GM18861 (cell line): ENCODE data around the gene SEPTIN3.

Experiments used
- ATAC-seq: cut with Tn5 transposase; IDR thresholded peaks from one replicate; pipeline ENCODE4 v1.9.1; 2021; ENCODE audit not compliant: unreplicated experiment

Gene SEPTIN3, protein sequence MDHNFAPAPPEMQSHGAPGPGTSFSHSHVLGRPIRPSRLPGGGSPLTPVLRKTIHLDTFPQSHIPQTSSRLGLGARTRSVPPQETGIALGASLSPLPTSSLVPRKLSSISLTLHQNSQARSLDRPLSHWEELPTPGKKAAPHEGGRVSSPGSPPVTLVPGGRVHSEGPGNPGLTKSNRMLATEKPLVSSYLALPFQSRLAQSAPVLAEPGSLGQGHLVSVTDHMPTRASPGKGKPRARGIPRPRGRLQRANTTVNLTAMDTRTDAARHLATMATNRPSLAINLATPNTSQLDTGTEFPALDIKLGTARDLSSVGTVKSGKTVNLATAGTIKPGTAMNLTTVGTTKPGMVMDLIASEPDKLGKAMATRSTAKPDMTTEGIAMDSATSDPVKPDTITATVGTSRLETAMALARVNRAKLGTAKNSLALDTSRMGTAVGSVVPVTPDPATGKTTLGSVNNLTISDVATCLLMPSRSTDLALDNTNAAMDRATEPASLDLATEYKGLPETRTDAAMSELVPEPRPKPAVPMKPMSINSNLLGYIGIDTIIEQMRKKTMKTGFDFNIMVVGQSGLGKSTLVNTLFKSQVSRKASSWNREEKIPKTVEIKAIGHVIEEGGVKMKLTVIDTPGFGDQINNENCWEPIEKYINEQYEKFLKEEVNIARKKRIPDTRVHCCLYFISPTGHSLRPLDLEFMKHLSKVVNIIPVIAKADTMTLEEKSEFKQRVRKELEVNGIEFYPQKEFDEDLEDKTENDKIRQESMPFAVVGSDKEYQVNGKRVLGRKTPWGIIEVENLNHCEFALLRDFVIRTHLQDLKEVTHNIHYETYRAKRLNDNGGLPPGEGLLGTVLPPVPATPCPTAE

DNA sequence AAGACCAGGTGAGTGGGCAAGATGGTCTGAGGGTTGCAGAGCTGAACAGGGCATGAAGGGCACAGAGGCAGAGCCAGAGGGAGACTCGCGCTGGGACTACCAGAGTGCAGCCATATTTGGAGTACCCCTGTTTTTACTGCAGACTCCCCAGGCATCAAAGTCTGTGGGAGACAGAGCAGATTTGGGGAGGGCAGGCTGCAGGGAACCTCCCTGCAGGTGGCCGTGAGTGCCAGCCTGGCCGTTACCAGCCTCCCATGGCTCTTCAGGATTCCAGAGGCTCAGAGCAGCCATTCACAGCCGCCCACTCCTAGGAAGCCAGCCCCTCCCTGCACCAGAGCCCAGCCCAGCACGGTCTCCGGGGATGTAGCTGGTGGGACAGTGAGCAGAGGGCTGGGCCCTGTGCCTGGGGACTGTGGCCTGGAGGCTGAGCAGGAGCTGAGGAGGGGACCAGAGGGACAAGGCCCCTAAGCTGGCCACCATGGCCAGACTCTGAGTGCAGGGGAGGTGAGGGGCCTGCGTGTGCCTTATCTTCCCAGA, at the start of gene SEPTIN3:
Gene SEPTIN3, plus strand, starts transcription at position 334 of the 537 bp plus-strand sequence. CDS start 2,050 bp downstream, outside the sequence.
- no peak for ATAC-seq

DNA sequence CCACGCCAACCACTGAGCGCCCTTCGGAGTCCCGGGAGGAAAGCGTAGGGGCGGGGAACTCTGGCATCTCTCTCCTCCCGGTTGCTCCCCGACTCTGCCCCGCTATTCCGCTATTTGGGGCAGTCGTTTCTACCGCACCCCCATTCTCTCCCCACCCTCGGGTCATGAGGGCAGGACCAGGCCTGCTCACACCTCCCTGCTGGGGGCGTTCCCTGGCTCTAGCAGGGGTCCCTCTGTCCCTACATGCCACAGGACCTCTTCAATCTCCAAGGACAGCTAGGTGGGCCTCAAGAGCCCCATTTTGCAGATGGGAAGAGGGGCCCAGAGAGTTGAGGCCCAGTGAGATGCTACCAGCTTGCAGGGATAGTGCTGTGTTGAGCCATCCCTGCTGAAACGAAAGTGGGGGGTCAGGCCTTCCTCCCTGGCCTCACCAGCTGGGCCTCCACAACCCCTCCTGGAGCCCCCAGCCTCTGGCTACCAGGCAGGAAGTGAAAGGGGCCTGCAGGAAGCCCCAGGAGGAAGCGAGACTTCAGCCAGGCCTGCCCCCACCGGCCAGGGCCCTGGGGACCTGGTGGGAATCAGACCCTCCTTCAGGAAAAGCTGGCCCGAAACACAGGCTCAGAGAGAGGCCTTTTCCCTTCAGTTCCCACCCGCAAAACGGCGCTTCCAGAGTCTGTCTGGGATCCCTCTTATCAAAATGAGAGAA, 48.8 kb upstream of the SEPTIN3 start:
- peak; percentile 16 for ATAC-seq

DNA sequence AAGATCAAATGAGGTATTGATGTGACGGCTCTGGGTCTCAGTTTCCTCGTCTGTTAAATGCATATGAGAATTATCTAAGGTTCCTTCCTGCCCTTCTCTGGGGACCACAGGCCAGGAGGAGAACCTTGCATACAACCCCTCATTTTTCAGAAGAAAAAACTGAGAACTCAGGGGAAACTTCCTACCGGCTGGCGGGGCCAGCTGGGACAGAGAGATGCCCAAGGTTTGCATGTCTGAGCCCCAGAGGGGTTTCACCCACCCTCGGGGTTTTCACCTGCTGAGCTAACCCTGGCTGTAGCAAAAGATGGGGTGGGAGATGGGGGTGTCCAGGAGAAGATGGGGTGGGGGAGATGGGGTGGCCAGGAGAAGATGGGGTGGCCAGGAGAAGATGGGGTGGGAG, 46.9 kb upstream of the SEPTIN3 start:
- no peak for ATAC-seq

DNA sequence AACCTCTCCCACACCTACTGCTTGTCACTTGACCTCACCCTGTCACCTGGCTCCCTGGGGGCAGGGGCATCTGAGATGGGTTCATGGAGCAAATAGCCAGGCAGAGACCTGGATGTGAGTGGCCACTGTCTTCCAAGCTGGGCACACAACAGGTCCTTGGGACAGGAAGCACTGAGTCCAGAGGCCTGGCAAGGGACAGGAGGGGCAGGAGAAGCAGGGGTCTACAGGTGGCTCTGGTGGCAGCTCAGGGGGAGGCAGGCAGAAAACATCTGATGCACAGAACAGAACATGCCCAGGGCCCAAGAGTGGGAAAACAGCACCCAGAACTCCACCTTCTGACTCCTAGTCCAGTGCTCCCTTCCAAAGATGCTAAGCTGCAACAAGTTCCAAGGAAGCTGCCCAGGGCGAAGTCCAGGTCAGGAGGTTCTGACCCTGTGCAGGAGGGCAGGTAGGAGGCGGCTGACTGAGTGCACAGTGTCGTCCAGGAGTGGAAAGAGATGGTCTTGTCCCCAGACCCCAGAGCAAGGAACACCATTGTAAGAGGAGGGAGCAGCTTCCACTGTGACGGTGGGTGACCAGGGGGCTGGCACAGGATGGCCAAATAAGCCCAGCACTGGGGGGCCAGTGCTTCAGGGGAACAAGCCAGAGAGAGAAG, 46.2 kb upstream of the SEPTIN3 start:
- no peak for ATAC-seq

DNA sequence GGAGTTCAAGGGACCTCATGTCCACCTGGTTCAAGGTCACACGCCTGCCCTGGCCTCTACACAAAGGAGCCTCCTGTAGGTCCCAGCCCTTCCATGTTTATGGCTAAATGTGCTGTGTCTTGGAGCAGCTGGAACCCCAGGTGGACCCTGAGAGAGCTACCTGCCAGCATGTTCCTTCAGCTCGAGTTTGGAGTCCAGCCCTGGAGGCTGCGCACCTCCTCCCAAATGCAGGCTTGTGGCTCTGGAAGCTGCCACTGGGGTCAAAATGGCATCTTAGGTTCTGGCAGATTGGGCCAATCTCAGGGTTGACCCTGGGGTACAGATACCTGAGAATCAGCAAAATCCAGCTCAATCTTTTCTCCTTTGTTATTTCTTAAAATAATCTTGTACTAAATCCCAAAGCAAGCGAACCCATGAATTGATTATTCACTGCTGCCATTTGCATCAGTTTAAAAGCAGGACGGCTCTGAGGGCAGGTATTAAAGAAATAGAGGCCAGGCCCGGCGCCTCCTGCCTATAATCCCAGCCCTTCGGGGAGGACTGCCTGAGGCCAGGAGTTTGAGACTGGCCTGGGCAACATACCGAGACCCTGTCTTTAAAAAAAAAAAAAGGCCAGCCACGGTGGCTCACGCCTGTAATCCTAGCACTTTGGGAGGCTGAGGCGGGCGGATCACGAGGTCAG, 45.5 kb upstream of the SEPTIN3 start:
- ATAC-seq: no peak

DNA sequence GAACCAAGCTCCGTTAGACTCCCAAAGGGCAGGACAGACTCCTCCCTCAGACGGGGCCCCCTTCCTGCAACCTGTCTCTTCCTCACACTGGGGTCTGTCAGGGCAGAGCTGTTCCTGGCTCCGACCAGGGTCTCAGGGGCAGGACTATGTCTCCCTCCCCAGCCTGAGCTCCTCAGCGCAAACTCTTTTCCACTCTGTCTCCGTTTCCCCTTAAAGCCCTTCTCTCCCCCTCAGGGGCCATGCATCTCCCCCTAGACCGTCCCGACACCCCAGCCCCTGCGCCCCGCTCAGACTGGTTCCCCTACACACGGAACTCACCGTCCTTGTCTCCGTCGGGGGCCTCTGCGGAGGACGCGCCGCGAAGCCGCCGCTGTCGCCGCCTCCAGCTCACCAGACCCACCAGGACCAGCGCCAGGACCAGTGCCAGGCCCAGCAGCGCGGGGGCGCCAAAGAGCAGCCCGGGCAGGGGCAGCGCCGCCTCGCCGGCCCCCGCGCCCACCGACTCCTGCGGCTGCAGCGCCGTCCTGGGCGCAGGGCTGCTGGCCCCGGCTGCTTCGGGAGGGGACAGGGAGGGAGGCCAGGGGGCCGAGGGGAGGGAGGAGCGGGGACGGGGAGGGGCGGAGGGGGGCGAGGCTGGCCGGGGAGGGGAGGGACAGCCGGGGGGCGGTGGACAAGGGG, 43.3 kb upstream of the SEPTIN3 start:
- ATAC-seq: peak; percentile 20

DNA sequence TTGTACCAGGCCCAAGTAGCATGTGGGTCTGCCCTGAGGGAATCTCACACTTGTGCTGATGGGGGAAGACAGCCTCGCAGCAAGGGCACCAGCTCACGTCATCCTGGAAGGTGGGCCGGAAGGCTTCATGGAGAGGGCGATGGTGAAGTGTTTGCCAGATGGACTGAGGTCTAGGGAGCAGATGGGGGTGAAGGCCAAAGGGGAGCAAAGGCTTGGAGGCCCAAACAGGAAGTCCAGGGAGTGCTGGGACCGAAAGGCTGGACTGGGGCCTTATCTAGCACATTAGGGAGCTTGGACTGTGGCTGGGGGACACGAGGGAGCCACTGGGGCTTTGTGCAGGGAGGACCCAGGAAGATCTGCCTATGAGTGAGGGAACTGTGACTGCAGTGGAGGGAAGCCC, 41.4 kb upstream of the SEPTIN3 start:
- no peak for ATAC-seq

DNA sequence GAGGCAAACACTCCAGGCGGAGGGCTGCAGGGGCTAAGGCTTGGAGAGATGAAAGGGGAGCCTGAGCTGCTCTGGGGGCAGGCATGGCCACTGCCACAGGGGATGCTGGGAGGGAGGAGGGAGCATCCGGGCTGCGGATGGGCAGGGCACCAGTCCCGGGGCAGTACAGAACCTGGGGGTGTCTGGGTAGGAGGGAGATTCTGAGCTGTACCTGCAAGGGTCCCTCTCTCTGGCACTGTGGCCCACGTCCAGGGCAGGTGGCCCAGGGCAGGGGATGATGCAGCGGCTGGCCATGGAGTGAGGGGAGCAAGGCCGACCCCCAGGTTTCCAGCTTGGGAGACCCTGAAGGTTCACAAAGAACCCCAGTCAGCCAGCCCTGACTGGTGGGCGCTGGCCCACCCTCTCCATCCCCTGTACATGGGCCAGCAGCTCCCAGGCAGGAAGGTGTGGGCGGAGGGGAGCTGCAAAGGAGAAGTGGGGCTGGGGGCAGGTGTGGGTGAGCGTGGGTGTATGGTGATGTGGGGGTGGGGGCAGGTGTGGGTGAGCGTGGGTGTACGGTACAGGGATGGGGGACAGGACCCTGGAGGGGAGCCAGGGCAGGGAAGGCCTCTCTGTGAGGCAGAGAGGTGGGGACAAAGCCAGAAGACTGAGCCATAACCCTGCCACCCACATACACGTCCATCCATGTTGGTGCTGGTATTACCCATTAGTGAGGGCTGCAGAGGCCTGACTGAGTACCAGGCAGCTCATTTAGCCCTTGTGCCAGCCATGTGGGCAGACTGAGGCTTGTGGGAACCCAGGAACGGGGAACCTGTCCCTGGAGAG, 40.4 kb upstream of the SEPTIN3 start:
- no peak for ATAC-seq

DNA sequence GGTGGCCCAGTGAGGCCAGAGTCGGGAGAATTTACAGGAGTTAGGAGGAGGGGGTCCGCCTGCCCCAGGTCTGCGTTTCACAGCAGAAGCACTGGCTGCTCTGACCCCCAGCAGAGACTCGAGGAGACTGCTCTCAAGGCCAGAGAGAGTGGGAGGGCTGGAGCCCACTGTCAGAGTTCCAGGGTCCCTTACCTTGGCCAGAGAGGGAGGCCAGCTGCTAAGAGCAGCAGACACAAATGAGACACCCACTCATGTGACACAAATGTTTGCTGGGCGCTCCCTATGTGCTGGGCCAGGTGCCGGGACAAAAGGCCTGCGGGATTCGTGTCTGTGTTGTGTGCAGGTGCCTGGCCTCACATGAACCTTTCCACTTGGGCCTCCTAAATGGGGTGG, 39.8 kb upstream of the SEPTIN3 start:
- ATAC-seq: no peak

DNA sequence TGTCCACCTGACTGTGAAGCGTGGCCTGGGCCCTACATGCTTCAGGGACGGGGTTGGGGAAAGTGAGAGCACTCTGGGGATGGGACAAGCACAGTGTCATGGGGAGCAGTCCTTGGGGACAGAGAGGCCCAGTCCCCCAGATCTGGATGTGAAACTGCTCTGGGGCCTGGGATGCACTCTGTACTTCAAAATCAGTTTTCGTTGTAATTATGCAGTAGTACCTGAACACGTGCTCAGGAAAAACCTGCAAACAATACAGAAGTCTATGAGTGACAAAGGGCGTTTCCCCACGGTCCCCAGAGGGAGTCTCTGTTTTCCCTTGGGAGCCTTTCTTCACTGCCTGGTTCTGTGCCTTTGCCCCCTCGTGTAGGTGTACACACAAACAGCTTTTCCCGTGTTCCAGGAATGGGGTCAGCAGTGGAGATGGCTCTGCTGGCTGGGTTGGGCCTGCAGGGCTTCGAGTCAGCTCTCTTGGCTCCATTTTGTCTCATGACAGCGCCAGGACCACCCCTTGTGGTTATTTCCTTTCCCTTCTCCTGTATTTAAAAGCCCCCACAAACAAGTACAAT, 37.5 kb upstream of the SEPTIN3 start:
- ATAC-seq: peak; percentile 28

DNA sequence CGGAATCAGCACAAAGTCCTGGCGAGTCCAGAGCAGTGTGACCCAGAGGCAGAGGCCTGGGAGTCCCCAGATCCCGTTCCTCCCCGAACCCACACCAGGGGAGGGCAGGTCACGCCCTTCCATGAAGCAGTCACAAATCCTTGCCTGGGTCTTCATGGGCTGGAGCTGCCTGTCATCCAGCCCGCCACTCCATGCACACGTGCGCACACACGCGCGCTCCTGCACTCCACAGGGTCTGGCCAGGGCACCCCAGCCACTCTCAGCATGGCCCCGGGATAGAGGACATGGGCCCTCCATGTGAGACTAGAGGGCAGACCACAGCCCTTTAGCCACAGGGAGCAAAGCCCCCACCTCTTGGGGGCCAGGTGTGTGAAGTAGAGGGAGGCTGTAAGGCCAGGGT, 36.9 kb upstream of the SEPTIN3 start:
- no peak for ATAC-seq

DNA sequence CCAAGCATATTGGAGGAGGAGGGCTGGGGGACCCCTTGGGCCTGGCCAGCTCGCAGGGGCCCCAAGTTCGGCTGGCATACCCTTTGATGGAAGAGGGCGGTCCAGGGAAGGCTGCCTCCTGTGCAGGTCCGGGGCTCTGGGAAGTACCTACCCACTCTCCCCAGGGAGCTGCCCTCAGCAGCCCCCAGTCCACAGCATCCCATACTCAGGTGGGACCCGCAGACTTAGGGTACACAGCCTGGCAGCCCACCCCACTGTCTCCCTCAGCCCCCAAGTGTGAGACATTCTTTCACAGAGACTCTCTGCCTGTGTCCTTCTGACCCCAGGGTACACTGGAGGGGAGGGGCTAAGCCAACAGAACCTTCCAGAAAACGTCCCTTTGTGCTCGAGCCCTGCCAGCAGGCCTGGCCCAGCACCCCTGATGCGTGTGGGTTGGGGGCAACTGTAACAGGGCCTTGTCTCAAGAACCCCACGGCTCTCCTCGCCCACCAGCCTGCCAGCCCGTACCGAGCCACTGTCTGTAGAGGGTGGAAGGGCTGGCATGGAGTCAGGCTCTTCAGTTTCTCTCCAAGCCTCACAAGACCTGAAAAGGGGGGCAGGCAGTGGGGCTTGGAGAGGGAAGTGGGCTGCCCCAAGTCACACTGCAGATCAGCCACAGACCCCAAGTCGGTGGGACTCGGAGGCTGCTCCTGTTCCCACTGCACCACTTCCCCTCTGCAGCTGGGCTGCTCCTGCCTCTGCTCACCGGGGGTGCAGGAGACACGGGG, 35.6 kb upstream of the SEPTIN3 start:
- ATAC-seq: no peak

DNA sequence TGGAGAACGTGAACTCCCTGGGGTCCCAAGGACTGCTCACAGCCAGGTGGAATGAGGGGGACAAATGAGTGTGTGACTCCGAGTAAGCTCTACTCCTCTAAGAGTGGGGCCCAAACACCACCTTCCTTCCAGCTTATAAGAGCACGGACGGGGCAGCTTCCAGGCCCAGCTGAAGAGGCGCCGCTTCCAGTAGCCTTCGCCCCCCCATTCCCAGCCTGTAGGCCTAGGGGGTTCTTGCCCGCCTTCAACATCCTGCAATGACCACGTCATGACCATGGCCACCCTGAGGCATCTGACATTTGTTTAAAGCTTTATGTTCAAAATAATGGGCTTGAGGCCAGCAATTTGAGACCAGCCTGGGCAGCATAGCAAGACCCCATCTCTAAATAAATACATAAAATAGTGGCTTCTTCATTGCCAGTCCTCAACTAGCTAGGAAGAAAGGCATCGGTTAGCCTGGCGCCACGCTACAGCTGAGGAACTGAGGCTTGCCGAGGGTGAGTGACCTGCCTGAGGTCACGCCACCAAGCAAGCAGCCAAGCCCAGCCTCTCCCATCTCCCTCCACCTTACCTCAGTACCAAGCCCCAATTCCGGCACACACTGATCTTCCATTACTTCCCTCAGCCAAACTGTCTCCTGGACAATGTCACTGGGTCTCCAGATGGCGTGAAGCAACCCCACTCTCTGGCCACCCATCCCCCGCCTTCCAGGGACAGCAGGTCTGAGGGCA, 34.8 kb upstream of the SEPTIN3 start:
- no peak for ATAC-seq

DNA sequence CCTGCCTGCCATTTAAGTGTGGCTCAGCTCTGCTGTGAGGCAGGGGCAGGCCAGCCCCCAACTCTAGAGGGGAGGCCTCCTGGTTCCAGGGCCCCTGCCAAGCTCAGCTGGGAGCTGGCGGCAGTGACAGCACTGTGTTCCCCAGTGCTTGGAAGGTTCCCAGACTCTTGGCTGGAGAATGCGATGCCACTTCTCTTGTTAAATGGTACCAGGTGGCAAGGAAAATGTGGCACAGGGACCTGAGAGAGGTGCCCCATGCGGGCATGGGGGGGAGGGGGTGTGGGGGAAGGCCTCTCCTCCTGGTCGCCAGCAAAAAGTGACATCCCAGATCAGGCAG, 34.3 kb upstream of the SEPTIN3 start:
- no peak for ATAC-seq

DNA sequence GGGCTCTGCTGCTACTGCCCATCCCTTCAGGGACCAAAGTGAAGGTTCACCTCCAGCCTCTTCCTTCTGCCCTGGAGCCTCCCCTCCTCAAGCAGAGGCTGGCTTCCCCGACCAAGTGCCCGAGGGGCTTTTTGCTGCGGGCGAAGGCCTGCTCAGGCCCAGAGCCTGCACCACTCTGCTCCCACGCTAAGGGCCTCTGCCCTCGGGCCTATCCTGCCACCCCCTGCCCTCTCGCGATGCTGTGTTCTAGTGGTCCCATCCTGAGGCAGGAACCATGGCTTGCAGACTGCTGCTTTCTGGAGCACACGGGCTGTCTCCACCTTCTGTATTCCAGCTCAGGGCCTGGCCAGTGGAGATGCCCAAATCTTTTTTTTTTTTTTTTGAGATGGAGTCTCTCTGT, 33.7 kb upstream of the SEPTIN3 start:
- no peak for ATAC-seq

DNA sequence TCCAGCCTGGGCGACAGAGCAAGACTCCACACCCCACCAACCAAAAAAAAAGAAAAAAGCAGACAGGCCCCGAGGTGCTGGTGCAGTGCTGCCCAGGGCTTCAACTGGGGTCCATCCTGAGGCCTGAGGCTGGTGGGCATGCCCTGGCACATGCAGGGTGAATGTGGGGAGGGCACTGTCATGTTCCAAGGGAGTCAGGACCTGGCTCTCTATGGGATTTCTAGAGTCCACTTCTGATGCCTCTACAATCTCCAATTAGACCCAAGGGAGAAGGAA, 32.4 kb upstream of the SEPTIN3 start:
- ATAC-seq: no peak
